NCI-H524 (cell line): ENCODE measurements around the gene STARD10.

Source experiments
- DNase-seq, 2 experiments: peaks; one replicate each; lab custom pipeline; 2025; lab: John Stamatoyannopoulos, UW

STARD10 gene

GRCh38 chr11:72724851-72725723 lies 68.8 kb downstream of the STARD10 start:
- DNase-seq = peak; percentile 63 to 80

- DNase-seq = no peak
Observed at GRCh38 chr11:72724021-72724551, 69.8 kb downstream of the STARD10 start.

DNA sequence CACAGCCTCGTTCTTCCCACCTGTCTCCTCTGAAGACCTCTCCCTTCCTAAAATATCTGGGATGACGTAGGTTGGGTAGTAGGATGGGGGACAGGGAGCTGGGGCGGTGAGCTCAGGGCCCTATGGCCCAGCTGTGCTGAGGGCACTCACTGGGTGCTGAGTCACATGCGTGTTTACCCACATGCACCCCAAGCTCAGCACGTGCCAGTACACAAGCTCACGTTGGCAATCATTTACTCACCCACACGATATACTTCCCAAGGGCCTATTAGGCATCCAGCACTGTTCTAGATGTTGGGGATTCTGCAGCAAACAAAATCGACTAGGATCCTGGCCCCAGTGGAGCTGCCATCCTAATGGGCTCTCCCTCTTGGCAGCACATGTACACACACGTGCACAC lies 70.3 kb downstream of the STARD10 start:
- DNase-seq = no peak

- DNase-seq = peak; percentile 85 to 91
Observed at GRCh38 chr11:72722050-72722748, 71.6 kb downstream of the STARD10 start.

GRCh38 chr11:72721689-72722049 lies 72.2 kb downstream of the STARD10 start:
- DNase-seq = peak in 1 of 2 experiments; percentile 23

DNA sequence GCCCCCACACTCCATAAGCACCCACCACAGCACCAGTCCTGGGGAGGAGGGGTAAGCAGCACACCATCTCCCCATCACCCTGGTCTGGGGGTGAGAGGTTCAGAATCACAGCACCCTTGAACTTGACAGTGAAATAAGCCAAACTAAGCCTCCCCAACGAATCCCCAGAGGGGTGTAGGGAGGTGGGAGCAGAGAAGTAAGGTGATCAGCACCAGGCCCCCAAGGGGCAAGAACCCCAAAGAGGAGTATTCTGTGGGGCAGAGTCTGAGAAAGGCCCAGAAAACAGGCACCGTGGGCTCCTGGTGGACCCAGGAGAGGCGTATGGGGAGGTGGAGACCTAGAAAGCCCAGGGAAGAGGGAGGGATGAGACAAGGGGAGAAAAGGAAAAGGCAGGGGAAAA lies 72.6 kb downstream of the STARD10 start:
- no peak for DNase-seq

GRCh38 chr11:72720784-72721183 lies 73.1 kb downstream of the STARD10 start:
- DNase-seq = no peak

DNA sequence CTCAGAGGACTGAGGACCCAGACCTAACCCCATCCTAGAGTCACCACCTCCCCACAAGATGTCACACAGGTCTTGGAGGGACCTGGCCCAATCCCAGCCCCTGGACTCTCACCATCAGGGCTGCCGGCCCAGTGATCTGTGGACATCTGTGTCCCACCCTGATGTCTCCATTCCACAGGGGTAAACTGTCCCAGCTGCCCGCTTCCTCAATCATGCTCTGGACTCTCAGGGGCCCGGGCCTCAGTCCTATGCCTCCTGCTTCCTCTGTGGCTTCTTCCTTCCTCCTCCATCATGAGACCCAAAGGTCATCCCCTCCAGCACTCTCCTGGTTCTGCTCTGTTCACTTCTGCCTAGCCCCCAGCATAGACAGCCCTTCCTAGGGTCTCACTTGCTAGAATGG lies 73.8 kb downstream of the STARD10 start:
- DNase-seq = no peak

- DNase-seq = no peak
Observed at GRCh38 chr11:72719551-72719950, 74.3 kb downstream of the STARD10 start.

GRCh38 chr11:72719144-72719543 lies 74.7 kb downstream of the STARD10 start:
- DNase-seq = no peak

DNA sequence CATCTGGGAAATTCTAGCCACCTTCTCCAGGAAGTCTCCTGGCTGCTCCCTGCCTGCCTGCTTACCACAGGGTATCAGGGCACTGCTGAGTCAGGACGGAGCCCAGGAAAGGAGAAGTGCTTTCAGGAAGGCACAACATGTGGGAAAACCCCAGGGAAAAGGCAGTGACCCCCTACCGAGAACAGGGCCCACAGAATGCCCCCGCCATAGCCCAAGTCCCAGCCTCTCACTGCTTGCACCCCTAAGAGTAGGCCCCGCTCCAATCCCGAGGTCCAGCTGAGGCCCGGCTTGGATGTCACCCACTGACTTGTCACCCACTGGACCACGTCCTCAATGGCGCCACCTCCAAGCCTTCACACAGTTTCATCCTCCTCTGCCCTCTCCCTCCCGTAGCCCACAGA lies 75.7 kb downstream of the STARD10 start:
- no peak for DNase-seq

DNA sequence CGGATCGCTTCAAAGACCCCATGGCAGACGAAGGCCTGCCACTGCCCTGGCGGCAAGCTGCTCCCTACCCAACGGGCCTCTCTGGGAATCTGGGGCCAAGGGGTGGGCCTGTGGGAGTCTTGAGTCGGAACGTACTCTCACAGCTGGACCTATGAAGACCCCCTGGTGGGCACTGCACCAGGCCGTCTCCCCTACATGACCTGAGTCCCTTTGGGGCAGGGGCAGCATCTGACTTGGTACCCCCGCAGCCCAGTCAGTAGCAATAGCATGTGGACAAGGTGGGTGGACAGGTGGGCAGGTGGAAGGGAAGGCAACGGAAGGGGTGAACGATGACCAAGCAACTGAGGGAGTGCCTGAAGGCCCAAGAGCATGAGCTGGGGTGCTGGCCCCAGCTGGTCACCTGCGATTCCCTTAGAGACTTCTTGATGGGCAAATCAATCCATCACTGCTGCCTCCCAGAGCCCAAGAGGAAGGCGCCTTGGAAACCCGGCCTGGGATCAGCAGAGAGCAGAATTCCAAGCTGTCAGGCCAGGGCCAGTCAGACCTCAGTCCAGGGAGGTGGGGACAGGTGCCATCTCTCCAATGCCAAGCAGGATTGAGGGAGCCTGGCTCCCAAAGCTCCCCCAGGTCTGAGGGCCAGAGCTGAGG lies 76.9 kb downstream of the STARD10 start:
- DNase-seq = no peak

GRCh38 chr11:72716290-72716689 lies 77.6 kb downstream of the STARD10 start:
- DNase-seq = peak in 1 of 2 experiments; percentile 17

DNA sequence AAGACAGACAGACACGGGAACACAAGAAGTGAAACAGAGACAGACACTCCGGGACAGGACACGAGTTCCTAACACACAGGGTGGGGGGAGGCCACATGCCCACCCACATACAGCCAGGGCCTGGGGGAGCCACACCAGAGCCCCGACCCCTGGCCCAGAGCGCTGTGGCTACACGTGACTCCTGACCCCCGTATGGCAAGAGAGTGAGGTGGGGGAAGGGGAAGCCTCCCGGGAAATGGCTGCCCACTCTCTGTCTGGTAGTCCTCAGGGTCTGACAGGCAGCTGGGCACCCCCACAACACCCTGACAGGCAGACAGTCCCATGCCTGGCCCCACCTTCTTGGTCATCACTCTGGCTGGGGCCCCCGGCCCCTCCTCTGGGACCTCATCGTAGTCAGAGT lies 81.0 kb downstream of the STARD10 start:
- no peak for DNase-seq

DNA sequence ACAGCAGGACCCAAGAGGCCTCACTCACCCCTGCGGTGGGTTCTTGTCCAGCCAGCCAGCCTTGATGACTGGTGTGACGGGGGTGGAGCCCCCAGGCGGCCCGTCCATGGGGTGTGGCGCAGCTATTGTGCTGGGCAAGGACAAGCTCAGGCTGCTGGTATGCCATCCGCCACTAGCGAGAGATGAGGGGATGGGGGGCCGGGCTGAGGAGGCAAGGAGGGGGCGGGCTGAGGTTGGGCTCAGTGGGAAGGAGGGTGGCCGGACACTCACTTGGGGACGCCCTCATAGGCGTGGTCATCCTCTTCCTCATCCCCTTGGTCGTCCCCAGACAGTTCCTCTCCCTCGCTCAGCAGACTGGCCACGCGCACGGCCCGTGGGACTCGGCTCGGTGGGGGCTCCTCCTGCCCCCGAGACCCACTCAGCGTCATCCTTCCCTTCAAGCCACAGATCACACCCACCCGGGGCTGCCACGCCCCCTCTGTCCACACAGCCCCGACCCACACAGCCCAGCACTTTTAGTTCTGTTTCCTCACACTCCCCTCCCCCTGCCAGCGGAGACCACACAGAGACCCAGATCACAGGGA lies 81.6 kb downstream of the STARD10 start:
- no peak for DNase-seq

DNA sequence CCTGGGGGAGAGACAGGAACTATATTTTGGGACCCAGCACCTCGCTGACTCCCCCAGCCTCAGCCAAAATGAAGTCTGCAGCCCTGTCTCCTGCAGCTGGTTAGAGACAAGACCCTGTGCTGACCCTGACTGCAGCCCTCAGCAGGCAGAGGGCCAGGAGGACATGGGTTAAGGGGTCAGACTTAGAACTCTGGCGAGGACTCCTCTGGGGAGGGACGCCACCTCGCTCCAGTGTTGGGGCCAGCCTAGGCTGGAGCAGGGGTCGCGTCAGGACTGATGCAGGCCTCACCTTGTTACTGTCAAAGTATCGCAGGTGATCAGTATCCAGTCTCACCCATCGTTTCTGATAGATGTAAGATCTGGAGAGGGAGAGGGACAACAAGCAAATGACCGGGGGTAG lies 82.7 kb downstream of the STARD10 start:
- no peak for DNase-seq

DNA sequence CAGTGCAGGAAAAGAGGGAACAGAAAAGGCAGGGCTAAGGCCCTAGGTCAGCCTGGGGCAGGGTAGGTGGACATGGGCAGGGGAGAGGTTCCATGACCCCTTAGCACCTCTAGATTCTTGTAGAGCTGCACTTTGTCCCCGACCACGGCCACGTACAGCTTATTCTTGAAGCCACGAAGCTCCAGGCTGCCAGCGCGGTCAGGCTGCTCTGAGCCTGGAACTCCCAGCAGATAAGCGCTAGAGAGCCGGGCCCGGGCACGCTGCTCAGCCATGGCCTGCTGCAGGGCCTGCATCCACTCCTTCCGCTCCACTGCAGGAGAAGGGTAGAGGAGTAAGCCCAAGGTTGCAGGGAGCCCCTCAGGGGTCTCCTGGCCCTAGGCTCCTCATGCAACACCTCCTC lies 83.6 kb downstream of the STARD10 start:
- DNase-seq = no peak

DNA sequence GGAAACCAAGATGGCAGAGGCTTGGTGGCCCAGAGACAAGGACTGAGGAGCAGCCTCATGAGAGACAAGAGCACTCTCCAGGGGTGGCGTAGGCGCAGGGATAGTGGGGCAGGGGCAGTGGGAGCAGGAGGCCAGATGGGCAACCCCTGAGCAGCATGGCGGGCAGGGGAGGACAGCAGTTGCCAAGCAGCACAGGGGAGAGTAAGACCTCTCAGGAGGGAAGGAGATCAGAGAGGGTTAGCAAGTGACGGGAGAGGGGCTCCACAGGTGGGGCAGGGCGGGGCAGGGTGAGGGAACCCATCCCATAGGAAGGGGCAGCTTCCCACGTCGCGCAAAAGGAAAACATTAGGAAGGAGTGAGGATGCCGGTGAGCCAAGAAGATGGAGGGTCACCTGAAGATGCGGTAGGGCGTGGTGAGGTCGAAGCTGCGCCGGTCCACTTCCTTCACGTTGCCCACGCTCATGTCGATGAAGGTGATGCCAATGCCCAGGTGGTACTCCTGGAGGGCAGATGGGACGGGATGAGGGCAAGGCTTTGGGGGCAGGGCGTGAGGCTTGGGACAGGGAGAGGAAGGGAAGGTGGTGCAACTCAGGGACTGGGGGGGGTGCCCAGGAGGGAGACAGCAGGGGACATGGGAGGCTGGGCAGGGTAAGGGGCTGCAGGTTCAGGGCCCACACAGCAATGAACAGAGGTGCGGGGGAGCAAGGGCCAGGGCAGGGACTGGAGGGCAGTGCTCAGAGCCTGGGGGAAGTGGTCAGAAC lies 84.2 kb downstream of the STARD10 start:
- no peak for DNase-seq

DNA sequence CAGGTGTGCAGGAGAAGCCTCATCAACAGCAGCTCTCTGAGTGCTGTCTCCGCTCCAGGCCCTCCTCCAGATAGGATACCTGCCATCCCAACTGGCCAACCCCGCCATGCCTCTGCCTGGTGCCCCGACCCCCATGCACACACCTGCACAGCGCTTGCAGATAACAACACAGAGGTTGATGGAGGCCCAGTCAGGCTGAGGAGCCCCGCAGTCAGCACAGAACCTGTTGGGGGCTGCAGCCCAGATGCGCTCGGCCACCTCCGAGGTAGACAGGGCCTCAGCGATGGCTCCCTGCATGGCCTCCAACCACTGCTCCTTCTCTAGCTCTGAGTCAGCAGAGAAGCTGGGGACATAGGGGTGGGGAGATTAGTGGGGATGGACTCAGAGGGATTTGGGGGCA lies 86.8 kb downstream of the STARD10 start:
- DNase-seq = no peak

GRCh38 chr11:72706579-72706978 lies 87.3 kb downstream of the STARD10 start:
- no peak for DNase-seq
